Measurements from ENCODE around the gene SPIRE1.

- TF ChIP-seq, protein P1, sequence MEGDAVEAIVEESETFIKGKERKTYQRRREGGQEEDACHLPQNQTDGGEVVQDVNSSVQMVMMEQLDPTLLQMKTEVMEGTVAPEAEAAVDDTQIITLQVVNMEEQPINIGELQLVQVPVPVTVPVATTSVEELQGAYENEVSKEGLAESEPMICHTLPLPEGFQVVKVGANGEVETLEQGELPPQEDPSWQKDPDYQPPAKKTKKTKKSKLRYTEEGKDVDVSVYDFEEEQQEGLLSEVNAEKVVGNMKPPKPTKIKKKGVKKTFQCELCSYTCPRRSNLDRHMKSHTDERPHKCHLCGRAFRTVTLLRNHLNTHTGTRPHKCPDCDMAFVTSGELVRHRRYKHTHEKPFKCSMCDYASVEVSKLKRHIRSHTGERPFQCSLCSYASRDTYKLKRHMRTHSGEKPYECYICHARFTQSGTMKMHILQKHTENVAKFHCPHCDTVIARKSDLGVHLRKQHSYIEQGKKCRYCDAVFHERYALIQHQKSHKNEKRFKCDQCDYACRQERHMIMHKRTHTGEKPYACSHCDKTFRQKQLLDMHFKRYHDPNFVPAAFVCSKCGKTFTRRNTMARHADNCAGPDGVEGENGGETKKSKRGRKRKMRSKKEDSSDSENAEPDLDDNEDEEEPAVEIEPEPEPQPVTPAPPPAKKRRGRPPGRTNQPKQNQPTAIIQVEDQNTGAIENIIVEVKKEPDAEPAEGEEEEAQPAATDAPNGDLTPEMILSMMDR (IDR thresholded peaks at IDR 0.05; ENCODE audit: poor library complexity, severe bottlenecking): no peak
- TF ChIP-seq EZH2 (IDR thresholded peaks at IDR 0.05; ENCODE audit: borderline replicate concordance, insufficient read depth, low read length, poor library complexity, severe bottlenecking) (no peak), EP300 (conservative IDR thresholded peaks at IDR 0.05; ENCODE audit: poor library complexity, severe bottlenecking) (no peak), POLR2AphosphoS5 (IDR thresholded peaks at IDR 0.05) (no peak), SMC3 (conservative IDR thresholded peaks at IDR 0.05; ENCODE audit: poor library complexity) (no peak)
Observed at GRCh38 chr18:12429556-12429955, 228.4 kb downstream of the SPIRE1 start.

Data from neural cell (in vitro differentiated cells).